GM18517 (cell line): ENCODE measurements around the gene LHFPL3.
"Not testable (repeated sequence)": the region's sequence is repeated elsewhere in the genome, so short reads cannot be mapped to it uniquely, and the experiment has no call there.

ENCODE experiments used
- ATAC-seq: cut with Tn5 transposase; IDR thresholded peaks from one replicate; pipeline ENCODE4 v1.9.1; 2021; ENCODE audit warnings: mild to moderate bottlenecking, moderate library complexity; ENCODE audit not compliant: unreplicated experiment

LHFPL3 gene

DNA sequence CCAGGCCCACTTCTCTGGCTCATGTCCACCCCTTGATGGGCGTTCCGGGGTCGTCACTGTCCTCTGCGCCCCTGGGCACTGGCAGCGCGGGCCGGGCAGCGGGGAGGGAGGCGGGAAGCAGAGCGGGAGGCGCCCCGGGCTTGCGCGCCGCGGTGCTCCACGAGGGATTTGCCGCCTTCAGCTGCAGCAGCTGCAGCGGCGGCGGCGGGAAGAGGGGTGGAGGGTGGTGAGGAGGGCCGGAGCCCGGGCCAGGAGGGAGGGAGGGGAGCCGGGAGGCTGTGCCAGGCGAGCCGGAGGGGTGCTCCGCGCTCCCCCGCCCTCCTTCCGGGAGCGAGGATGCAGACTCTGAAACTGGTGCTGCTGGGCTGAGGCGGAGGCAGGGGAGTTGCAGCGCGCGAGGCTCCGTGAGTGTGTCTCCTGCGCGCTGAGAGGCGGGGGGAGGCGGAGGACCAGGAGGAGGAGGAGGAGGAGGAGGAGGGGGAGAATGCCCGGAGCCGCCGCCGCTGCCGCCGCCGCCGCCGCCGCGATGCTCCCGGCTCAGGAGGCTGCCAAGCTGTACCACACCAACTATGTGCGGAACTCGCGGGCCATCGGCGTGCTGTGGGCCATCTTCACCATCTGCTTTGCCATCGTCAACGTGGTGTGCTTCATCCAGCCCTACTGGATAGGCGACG is at the start of gene LHFPL3:
Gene LHFPL3, plus strand, starts transcription at position 308 of the 674 bp plus-strand sequence.
- no peak for ATAC-seq

DNA sequence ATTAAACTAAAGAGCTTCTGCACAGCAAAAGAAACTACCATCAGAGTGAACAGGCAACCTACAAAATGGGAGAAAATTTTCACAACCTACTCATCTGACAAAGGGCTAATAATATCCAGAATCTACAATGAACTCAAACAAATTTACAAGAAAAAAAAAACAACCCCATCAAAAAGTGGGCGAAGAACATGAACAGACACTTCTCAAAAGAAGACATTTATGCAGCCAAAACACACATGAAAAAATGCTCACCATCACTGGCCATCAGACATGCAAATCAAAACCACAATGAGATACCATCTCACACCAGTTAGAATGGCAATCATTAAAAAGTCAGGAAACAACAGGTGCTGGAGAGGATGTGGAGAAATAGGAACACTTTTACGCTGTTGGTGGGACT is 46.7 kb upstream of the LHFPL3 start:
- ATAC-seq, result not testable (repeated sequence)

DNA sequence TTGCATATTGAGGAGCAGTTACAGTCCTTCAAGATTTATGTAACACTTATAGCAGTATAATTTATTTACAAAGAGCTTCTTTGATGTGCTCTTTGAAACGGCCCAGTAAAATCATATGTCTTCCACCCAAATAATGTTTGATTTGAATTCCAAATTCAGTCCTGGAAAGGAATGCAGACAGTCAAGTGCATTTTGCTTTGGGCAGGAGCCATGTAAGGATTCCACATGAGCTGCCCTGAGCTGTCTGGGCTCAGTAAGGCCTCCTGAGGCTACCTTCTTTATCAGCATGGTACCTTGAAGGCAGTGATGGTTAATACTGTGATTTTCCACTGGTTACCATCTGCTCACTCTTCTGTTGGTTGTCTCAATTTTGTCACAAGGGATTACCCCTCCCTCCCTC is 41.6 kb upstream of the LHFPL3 start:
- no peak for ATAC-seq

DNA sequence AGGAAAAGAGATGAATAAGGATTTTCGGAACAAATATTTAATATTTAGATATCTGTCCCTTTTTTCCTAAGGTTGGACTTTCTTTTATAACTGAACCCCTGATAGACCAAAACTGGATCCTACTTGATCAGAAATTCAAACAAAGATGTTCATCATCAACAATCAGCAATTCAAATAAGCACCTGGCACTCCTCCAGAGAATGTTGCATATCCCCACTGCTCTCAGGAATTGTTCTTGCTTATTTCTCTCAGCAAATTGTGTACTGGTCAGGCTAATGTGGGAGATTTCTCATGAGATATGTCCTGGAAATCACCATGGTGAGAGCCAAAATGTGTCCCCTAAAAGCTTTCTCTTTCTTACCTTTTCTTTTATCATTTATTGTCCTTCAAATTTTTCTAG is 40.3 kb upstream of the LHFPL3 start:
- ATAC-seq, result no peak

DNA sequence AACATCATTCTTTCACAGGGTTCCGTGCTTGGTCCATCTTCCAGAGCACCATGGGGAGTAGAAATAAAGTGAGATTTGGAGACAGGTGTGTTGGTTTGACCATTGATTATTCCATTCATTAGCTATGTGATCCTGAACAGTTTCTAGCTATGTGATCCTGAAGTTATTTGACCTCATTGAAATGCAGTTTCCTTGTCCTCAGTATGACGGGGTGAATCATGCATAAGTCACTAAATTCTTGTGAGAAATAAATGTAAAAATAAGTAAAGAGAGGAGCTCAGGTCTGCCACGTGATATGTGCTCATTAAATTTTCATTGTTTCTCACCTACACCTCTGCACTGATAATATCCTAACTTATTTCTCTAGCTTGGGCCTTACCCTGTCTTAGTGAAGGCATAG is 34.1 kb upstream of the LHFPL3 start:
- no peak for ATAC-seq

DNA sequence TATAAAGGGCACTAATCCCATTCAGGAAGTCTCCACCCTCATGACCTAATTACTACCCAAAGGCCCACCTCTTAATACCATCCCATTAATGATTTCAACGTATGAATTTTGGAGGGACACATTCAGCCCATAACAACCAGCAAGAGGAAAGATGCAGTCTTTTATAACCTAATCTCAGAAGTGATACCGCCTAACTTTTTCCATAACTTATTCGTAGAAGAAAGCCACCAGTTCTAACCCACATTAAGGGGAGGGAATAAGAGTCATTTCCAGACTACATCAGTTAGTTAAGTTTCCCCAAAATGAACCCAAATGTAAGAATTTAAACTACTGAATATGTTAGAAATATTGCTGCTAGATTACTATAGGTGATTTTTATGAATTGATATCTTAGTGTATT is 32.1 kb upstream of the LHFPL3 start:
- no peak for ATAC-seq

DNA sequence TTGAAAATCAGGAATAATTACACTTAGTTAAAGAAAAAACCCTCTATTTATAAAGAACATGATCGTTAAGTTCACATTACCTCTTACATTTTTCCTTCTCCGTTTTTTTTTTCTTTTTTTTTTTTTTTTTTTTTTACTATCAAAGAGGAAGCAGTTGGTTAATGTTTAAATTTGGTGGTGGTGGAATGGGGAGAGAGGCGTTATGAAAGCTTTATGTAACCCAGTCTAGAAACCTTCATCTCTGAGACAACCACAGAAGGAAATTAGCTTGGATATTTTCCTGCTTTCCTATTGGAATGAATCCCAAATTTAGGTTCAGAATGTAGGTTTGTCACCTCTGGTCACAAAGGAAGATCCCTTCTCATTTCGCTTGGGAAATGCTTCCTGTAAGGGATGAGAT is 31.5 kb upstream of the LHFPL3 start:
- no peak for ATAC-seq

DNA sequence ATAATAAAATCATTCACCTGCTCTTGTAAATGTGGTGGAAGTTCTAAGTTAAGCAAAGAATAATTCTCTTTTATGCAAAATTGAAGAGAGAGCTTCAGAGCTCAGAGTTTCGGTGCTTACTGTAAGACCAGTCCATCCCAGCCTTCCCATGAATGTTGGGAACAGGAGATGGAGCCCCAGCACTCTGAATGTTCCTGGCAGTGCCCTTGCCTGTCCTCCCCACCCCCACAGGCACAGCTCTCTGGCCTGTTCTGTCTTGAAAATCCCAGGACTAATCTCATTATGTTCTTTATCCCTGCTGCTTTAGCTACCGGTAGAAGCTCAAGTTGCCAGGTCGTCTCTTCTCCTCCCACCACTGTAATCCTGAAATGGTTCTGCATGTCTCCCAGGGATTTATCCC is 29.1 kb upstream of the LHFPL3 start:
- no peak for ATAC-seq

DNA sequence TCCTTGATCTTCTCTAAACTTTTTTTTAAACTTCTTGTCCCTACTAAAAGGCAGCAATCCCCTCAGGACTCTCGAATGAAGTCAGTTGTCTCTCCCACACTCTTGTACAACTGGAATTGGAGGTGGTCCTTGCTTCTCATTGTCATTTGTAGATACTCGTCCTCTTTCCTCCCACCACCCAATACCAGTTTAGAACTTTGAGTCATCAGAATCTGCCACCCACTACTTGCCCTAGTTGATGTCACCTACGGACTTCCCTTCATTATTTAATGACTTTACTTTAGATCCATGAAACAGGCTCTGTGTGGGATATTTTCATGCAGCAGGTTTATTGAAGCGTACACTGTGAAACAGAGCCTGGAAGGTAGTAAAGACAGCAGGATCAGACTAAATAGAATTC is 28.6 kb upstream of the LHFPL3 start:
- ATAC-seq, result no peak

DNA sequence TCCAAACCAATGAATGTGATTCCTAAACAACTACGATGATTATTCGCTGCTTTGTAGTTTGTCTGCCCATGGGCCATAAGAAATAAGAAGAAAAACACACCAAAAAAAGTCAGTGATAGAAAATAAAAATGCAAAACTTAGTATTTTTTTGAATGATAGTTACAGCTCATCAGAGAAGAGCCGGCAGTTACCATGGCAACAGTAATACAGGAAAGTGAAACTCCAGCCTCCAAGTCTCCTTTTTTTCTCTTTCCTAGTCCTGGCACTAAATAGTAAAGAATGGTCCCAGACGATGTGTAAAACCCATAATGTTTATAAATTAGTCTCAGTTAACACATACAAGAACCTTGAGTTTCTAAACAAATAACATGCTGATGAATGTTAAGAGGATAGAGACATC is 21.6 kb upstream of the LHFPL3 start:
- no peak for ATAC-seq

DNA sequence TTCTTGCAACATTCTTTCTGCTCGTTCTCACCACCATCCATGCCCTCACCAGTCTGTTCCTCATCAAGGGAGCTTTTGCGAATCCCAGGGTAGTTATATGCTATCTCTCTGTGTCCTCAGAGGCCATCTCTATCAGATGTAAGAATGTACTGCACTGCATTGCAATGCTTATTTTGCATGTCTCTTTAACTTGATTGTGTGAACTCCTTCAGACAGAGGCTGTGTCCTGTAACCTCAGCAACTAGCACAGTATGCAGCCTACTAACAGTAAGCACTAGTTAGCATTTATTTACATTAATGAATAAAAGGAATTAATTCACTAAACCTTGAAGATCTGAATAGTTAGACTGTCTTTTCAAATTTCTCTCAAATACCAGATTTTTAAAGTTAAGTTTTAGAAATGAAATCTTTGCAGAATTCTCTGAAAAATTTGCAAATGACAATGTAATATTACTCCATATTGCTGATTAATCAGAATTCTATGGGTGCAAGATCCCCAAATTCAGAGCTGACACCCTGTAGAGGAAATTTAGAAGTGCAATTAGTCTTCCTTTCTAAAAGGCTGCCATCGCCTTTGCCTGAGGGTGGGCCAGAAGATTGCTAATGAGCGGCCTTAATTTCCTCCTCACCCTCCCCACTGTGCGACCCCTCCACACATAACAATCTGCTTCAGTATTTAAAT is 10.3 kb upstream of the LHFPL3 start:
- ATAC-seq, result no peak

DNA sequence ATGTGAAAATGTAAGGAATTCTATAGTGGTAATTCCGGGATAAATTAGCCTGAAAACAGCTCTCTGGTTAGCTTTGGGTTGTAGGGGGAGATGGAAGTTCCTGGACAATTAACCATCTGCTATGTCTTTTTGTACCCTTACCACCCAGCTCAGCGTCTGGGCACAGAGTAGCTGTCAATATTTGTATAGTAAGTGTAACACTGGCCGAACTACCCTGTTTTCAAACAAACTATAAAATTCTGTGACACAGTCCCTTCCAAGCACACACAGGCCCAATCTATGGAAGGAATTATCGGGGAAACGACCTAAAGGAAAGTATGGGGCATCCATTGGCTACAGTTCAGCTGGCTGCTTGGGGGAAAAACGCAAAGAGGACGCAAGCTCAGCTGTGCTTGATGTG is 869 bp upstream of the LHFPL3 start:
- no peak for ATAC-seq

DNA sequence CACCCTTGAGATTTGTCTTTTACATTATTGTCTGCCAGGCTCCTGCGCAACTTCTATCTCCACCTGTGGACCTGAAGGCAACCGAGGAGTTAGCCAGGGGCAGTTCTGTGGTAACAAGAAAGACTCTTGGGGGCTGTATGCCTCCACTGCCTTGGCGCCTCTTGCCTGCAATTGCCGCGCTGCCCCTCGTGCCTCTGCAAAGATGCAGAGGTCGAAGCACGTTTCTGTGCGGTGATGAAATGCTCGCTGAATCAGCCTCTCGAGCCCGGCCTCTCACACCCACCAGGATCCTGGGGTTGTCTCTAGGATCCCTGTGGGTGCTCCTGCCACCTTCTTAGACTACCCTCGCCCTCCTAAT is 486 bp upstream of the LHFPL3 start:
- no peak for ATAC-seq

DNA sequence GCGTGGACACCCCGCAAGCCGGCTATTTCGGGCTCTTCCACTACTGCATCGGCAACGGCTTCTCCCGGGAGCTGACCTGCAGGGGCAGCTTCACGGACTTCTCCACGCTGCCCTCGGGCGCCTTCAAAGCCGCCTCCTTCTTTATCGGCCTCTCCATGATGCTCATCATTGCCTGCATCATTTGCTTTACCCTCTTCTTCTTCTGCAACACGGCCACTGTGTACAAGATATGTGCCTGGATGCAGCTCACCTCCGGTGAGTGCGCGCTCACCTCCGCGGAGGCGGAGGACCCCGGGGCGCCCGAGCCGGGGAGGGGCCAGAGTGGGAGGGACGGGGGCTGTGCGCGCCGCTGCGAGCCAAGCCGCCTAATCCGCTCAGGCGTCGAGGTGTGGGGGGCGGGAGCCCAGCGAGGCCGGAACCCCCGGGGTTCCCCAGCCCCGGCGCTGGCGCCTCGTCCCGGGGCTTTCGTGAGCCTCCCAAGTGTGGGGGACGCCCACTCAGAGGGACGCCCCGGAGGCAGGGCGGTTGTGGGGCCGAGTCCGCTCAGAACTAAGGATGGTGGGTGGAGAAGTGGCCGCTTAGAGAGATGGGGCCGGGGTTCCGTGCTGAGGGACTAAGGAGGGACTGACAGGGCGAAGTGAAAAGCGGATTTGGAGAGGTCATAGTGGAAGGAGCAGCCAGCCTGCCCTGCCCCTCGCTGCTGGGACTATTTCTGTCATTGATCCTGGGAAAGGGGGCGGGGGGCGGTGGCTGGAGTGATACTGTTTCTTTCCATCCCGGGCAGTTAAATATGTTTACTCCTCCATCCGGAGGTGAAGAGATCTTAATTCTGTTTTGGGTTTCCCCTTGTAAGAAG is 795 bp downstream of the LHFPL3 start:
- no peak for ATAC-seq

DNA sequence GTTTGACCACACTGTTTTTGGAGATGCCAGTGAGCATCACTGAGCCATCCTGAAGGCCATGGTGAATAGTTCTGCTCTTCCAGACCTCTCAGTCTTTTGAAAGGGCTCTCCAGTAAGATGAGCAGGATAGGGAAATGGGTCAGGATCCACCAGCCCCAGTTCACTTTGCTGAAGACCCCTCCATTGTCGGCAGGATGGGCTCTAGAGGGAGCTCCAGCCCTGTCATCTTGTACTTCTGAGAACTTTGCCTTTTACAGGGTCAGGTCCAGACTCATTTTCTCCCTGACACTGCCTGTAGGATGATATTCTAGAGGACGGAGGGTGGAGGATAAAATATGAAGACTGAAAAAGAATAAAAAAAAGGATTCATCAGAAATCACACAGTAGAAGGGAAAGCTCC is 13.1 kb downstream of the LHFPL3 start:
- no peak for ATAC-seq

DNA sequence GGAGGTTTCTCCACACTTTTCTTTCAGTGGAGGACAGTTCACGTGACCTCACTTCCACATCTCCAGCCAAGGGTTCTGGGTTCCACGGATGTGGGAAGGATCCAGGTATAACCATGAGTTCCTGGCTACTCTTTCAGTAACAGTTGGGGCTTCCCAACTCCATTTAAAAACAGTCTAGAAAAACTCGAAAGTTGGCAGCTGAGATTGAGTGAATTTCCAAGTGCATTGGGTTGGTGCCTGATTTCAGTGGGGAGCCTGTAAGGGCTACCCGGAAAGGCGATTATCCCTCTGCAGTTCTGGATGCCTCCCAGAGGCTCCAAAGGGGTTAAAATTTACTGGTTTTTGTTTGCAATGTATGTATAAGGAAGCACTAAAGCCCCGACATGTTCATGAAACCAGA is 24.3 kb downstream of the LHFPL3 start:
- no peak for ATAC-seq

DNA sequence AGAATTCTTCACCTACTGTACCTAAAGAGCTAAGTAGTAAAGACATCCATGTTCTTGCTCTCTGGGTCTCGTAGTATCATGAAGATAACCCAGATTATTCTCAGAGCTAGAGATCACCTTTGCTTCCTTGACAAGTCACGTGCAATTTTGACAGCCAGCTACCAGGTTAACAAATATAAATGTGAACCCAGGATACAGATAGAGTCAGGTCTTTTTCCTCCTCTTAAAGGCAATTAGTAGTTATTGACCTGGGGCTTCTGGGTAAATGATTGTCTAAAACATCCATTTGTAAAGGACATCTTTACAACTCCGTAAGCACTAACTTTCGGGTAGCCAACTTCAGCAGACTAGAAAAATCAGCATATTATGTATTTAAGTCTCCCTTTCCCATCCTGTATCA is 28.8 kb downstream of the LHFPL3 start:
- ATAC-seq, result no peak

DNA sequence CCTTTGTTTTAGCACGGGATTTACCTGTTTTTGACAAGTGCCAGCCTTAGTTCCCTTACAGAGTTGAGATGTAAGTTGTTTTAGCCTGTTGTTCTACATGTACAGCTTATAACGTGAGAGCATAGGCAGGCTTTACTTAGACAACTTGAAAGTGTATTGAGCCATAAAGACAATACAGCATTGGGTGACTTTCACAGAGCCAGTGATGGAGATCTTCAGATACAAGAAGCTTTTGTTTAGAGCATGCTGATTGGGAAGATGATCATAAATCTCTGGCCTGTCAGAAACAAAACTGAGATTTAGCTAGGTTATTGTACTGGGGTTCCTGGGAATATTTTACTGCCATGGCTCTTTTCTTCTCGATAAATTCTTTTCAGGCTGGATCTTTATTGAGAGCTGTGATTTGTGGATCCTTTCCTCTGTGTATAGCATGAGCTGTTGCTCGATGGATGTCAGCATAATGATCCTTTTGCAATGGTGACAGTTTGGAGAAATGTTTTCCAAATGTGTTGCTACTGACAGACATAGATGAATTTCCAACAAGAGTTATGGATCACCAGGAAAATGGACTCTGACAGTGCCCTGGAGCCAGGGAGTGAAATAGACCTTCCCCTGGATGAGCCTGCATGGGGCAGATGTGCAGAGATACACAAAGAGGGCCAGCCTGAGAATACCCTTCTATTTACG is 30.2 kb downstream of the LHFPL3 start:
- no peak for ATAC-seq

DNA sequence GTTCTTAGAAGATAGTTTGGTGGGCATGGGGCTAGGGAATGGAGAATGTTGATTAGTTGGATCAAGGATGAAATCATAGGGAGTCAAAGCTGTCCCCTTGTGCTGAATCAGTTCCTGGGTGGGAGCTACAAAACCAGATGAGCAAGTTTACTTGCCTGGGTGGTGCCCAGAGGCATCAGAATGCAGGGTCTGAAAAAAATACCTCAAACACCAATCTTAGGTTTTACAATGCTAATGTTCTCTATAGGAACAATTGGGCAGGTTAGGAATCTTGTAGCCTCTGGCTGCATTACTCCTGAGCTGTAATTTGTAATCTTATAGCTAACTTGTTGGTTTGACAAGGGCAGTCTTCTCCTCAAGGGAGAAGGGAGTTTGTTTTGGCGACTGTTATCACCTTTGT is 34.4 kb downstream of the LHFPL3 start:
- ATAC-seq, result no peak

DNA sequence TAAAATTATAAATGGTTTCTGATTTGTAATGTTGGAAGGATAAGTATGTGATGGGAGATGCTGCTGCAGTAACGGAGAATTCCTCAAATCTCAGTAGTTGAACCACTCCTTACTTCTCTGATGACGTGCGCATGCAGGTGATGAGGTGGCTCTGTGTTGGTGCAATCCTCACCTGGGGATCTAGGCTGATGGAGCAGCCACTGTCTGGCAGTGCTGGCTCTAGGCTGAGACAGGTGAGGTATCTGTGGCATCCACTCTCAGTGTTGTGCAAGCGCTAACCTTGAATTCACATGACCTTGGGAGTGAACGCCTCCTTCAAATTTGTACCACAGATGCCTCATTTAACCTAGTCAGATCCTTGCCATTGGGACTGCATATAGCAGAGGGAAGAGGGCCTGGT is 35.0 kb downstream of the LHFPL3 start:
- ATAC-seq, result no peak

DNA sequence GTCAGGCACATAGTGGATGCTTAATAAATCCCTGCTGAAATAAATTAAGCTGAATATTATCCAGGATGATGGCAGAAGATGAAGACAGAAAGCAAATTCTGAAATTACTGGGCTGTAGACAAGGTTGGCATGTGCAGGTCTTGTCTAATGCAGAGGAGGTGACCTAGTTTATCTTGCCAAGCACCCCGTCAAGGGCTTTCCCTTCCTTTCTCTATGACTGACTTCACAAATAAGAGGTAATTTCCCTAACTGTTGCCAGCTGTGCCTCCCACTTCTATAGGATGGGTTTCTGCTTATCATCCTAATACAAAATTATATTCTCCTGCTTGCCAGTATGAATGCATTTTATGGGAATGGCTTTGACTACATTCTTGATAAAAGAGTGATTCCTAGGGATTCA is 38.0 kb downstream of the LHFPL3 start:
- ATAC-seq, result no peak

DNA sequence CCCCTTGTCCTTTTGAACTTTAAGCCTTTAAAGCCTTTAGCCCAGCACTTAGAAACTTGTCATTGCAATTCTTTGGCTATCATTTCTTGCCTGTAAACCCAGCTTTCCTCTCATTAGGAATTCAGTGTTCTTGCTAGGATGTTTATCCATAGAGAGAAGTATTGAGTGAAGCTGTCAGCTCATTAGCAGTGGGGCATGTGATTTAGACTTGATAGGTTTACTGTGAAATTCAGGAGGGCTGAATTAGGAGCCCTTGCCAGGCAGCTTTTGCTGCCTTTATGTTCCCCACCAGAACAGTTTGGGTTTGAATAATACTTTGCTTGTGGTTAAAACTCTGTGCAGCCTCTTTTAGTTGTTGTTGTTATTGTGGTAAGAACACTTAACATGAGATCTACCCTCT is 39.5 kb downstream of the LHFPL3 start:
- ATAC-seq, result no peak
